NCI-H2196 (cell line): Measurements from ENCODE around the gene FXYD1.

Experiments
- DNase-seq: peaks from one replicate; lab custom pipeline; 2025; ENCODE audit not compliant: unreplicated experiment; lab: John Stamatoyannopoulos, UW

FXYD1 gene

GRCh38 chr19:35184267-35184666 is 45.6 kb downstream of the FXYD1 start:
- DNase-seq, result no peak

GRCh38 chr19:35184884-35185283 is 46.3 kb downstream of the FXYD1 start:
- no peak for DNase-seq
